ENCODE data around the gene JAKMIP3.
"Not testable (repeated sequence)": the region's sequence is repeated elsewhere in the genome, so short reads cannot be mapped to it uniquely, and the experiment has no call there.

JAKMIP3 gene

DNA sequence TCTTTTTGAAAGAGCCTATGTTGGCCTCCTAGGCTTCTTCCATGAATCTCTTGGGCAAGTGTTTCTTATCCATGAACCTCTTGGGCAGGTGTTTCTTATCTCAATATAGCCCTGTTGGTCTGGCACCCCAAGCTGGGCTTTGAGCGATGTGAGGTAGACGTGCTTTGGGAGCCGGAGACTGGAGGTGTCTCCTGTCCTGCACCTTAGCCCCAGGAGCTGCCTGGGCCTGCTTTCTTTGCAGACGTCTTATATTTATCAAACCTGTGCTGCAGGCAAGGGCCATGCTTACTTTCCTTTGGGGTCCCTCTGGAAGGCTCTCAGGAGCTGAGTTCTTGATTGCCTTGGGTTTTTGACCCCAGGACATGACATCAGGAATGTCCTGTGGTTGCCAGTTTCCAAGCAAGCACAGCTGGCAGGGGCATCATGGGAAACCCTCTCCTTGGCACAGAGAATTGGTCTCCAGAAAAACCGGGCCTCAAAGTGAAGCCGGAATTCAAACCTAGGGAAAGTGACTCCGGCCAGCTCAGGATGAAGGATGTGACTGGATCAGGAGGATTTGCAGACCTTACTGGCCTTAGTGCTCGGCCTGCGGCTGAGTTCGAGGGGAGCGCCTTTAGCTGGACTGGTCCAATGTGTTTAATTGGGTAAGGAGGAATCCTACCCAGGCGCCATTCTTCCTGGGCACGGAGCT lies 2.8 kb downstream of the JAKMIP3 start:
- no peak for DNase-seq

- no peak for DNase-seq
These were observed 3.5 kb downstream of the JAKMIP3 start for GRCh38 chr10:132069122-132069848.

GRCh38 chr10:132069849-132070182 lies 4.1 kb downstream of the JAKMIP3 start:
- no peak for DNase-seq

DNA sequence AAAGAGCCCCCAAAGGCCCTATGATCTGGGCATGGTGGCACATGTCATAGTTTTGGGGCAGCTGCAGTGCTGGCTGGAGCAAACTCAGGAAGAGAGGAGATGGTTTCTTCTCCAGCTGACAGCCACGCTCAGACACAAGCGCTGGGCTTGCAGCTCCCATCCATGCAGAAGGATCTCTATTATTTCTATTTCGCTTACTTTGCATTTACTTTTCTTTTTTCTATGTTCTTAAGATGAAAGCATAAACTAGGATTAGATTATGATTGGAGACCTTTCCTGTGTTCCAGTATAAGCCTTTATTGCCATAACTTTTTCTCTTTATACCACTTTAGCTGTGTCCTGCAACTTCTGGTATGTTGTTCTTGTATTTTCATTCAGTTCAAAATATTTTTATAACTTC lies 5.0 kb downstream of the JAKMIP3 start:
- DNase-seq, result no peak

DNA sequence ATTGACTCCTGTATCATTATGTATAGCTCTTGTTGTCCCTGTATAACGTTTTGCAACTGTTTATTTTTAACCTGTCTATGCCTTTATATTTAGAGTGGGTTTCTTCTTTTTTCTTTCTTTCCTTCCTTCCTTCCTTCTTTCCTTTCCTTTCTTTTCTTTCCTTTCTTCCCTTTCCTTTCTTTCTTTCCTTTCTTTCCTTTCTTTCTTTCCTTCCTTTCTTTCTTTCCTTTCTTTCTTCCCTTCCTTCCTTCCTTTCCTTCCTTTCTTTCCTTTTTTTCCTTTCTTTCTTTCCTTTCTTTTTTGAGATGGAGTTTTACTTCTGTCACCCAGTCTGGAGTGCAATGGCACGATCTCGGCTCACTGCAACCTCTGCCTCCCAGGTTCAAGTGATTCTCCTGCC lies 5.9 kb downstream of the JAKMIP3 start:
- no peak for DNase-seq

DNA sequence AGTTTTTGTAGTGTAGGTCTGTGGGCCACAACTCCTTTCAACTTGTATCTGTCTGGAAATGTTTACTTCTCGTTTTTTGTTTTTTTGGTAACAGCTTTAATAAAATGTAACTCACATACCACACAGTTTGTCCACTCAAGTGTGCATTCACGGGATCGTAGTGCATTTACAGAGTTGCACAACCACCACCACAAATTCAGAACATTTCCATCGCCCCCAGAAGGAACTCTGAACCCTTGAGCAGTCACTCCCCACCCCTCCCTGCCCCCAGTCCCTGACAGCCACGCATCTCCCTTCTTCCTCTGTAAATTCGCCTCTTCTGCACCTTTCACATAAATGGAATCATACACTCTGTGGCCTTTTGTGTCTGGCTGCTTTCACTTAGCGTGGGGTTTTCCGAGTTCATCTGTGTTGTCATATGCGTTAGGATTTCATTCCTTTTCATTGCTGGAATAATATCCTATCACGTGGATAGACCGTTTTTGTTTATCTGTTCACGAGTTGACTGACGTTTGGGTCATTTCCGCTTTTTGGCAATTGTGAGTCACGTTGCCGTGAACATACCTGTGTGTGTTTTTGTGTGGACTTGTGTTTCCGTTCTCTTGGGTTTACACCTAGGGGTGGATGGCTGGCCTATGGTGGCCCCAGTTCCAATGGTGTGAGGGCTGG lies 10.3 kb downstream of the JAKMIP3 start:
- DNase-seq, result no peak

DNA sequence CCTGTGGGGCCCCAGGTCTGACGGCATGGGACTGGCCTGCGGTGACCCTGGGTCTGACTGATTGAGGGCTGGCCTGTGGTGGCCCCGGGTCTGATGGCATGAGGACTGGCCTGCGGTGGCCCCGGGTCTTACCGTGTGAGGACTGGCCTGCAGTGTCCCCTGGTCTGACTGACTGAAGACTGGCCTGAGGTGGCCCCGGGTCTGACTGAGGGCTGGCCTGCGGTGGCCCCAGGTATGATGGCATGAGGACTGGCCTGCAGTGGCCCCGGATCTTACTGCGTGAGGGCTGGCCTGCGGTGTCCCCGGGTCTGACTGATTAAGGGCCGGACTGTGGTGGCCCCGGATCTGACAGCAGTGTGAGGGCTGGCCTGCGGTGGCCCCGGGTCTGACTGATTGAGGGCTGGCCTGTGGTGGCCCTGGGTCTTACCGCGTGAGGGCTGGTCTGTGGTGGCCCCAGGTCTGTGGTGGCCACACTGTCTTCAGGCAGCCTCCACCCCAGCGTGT lies 10.9 kb downstream of the JAKMIP3 start:
- no peak for DNase-seq

GRCh38 chr10:132077091-132077490 lies 11.3 kb downstream of the JAKMIP3 start:
- no peak for DNase-seq

- no peak for DNase-seq
These were observed 13.1 kb downstream of the JAKMIP3 start for GRCh38 chr10:132078746-132079345.

DNA sequence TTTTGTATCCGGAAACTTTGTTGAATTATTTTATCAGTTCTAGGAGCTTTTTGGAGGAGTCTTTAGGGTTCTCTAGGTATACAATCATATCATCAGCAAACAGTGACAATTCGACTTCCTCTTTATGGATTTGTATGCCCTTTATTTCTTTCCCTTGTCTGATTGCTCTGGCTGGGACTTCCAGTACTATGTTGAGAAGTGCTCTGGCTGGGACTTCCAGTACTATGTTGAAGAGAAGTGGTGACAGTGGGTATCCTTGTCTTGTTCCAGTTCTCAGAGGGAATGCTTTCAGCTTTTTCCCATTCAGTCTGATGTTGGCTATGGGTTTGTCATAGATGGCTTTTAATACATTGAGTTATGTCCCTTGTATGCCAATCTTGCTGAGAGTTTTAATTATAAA lies 18.6 kb downstream of the JAKMIP3 start:
- not testable (repeated sequence) for DNase-seq

- DNase-seq, result not testable (repeated sequence)
These were observed 27.5 kb downstream of the JAKMIP3 start for GRCh38 chr10:132093236-132093635.

DNA sequence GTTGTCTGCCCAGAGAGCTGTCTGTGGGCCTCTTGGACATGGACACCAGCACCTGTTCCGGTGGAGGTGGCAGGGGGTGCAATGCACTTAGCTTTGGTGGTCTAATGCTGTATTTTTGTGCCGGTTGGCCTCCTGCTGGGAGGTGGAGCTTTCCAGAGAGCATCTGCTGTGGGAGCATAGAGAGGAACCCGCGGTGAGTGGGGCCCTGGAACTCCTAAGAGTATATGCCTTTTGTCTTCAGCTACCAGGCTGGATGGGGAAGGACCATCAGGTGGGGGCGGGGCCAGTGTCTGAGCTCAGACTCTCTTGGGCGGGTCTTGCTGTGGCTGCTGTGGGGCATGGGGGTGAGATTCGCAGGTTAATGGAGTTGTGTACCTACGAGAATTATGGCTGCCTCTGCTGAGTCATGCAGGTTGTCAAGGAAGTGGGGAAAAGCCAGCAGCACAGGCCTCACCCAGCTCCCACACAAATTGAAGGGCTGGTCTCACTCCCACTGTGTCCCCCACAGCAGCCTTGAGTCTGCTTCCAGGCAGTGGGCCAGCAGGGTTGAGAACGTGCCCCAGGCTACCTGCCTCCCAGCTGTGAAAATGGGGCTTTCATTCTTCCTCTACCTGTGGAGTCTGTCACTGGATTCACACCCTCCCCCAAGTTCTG lies 29.0 kb downstream of the JAKMIP3 start:
- DNase-seq, result no peak

- no peak for DNase-seq
These were observed 29.8 kb downstream of the JAKMIP3 start for GRCh38 chr10:132095403-132096113.

DNA sequence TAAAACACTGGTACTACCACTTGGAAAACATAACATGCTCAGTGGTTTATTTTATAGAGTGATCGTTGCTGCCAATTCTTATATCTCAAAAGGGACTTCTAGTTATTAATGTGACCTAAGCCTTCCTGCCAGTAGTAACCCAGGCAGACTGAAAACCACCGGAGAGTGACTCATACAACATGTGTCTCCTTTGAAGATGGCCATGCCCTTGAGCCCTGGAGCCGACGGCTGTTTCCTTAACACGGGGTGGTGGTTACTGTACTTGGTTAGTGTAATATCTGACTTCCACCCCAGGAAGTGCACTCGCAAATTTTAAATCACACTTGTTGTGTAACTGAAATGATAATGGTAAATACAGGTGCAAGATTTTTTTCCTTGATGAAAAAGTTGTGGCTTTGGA lies 30.5 kb downstream of the JAKMIP3 start:
- DNase-seq, result no peak

DNA sequence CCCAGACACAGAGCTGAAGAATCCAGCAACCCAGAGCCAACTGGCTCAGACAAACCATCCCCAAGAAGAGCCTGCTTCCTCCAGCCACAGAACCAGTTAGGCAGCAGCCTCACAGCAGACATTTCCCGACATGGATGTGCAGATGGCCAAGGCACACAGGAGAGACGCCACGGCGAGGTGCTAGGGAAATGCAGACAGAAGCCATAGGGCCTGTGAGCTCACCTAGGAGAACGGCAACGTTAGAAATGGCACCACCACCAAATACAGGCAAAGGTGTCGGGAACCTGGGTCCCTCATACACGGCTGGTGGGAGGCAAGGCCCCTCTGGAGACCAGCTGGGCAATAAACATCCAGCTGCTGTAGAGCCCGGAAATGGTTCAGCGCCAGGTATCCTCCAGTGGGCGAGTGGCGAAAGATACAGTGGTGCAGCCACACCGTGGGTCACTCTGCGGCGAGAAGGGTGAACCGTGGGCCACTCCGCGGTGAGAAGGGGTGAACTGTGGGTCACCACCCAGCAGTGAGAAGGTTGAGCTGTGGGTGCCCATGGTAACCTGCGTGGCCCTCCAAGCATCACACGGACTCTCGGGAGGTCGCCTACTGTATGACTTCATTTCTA lies 31.2 kb downstream of the JAKMIP3 start:
- DNase-seq, result no peak

DNA sequence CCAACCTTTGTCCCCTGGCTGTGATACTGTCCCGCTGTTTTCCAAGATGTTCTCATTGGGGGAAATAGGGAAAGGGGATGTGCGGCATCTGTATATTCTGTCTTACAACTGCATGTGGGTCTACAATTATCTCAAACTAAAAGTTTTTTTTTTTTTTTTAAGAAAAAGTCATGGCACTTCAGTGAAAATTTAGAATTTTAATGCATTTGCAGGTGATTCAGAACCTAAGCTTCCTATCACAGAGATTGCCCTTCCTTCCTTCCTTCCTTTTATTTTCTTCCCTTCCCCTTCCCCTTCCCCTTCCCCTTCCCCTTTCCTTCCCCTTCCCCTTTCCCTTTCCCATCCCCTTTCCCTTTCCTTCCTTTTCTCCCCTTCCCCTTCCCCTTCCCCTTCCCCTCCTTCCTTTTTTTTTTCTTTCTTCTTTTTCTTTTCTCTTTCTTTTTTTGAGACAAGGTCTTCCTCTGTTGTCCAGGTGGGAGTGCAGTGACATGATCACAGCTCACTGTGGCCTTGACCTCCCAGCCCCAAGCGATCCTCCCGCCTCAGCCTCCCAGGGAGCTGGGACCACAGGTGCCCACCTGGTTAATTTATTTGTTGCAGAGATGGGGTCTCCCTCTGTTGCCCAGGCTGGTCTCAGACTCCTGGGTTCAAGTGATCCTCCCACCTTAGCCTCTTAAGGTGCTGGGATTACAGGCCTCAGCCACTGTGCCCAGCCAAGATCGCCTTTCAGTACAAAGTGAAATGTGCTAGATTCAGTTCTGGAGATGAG lies 32.0 kb downstream of the JAKMIP3 start:
- DNase-seq, result no peak

- no peak for DNase-seq
These were observed 33.0 kb downstream of the JAKMIP3 start for GRCh38 chr10:132098539-132099388.

DNA sequence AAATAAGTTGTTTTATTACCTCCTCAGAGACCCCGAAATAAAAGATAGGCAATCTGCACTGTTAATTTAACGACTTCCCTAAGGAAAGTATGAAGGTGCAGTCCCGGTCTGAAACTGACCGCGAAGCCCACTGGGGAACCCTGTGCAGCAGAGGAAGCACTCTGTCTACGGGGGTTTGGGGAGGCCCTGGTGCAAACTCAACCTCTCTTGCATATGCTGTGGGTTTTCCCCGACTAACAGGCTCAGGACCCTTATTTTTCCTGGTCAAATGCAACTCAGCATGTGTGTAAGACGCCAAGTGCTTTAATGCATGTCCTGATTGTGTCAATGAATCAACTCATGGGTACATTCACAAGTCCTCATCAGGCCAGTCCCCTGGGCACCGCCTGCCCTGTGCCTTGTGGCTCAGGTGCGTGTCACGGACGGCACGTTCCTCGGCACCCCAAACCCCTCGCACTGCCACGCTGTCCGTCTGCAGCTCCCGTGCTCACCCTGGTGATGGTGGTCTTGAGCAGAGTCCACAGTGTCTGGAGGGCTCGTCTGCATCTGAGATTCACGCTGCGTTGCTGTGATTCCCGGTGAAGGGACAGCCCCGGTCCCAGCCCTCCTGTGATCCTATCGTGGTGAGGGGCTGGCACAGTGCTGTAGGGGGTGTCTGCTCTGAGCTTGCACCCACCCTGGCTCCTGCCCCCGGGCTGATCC lies 33.8 kb downstream of the JAKMIP3 start:
- no peak for DNase-seq

- DNase-seq, result no peak
These were observed 34.3 kb downstream of the JAKMIP3 start for GRCh38 chr10:132100091-132100481.
